Stimulated activated CD8-positive, alpha-beta memory T cell treated with anti-CD3 and anti-CD28 coated beads, Interleukin-15, amount 100 ng/mL, for 24 hours (primary cell): ENCODE results near the gene POMT1.
"Not testable (repeated sequence)": the region's sequence is repeated elsewhere in the genome, so short reads cannot be mapped to it uniquely, and the experiment has no call there.

Experiments used
- DNase-seq: peaks from one replicate; pipeline ENCODE4 v3.0.0-alpha.2; 2020; ENCODE audit warnings: low read depth

POMT1 gene

GRCh38 chr9:131502781-131503625, at the start of gene POMT1:
Gene POMT1, plus strand, starts transcription at chr9:131502918. Its CDS starts 1,301 bp downstream, at chr9:131504219.
- peak; percentile 74 for DNase-seq

GRCh38 chr9:131454028-131454427, 48.7 kb upstream of the POMT1 start:
- no peak for DNase-seq

GRCh38 chr9:131455655-131456054, 47.1 kb upstream of the POMT1 start:
- not testable (repeated sequence) for DNase-seq

GRCh38 chr9:131457746-131458145, 45.0 kb upstream of the POMT1 start:
- no peak for DNase-seq

GRCh38 chr9:131459056-131459455, 43.7 kb upstream of the POMT1 start:
- DNase-seq = no peak

- no peak for DNase-seq
These were observed 41.6 kb upstream of the POMT1 start for GRCh38 chr9:131461166-131461565.

GRCh38 chr9:131464354-131465000, 38.2 kb upstream of the POMT1 start:
- no peak for DNase-seq

- DNase-seq = no peak
These were observed 37.3 kb upstream of the POMT1 start for GRCh38 chr9:131465401-131465800.

GRCh38 chr9:131467214-131467935, 35.3 kb upstream of the POMT1 start:
- DNase-seq = no peak

GRCh38 chr9:131468031-131468430, 34.7 kb upstream of the POMT1 start:
- no peak for DNase-seq

- DNase-seq = no peak
These were observed 33.4 kb upstream of the POMT1 start for GRCh38 chr9:131469356-131469755.

GRCh38 chr9:131469951-131470350, 32.8 kb upstream of the POMT1 start:
- no peak for DNase-seq

GRCh38 chr9:131470581-131470991, 32.1 kb upstream of the POMT1 start:
- DNase-seq = no peak

- DNase-seq = not testable (repeated sequence)
These were observed 30.6 kb upstream of the POMT1 start for GRCh38 chr9:131472085-131472484.

GRCh38 chr9:131473198-131473885, 29.4 kb upstream of the POMT1 start:
- DNase-seq = no peak

GRCh38 chr9:131473891-131474290, 28.8 kb upstream of the POMT1 start:
- no peak for DNase-seq

- DNase-seq = no peak
These were observed 28.0 kb upstream of the POMT1 start for GRCh38 chr9:131474711-131475110.

- no peak for DNase-seq
These were observed 27.4 kb upstream of the POMT1 start for GRCh38 chr9:131475111-131475955.

- no peak for DNase-seq
These were observed 26.6 kb upstream of the POMT1 start for GRCh38 chr9:131475956-131476776.

- no peak for DNase-seq
These were observed 25.9 kb upstream of the POMT1 start for GRCh38 chr9:131476777-131477345.
